Peyer's patch (tissue), 4 donors: ENCODE measurements around the gene COMTD1. TPM values are rescaled to one million over a fixed set of nuclear protein-coding genes. Genes with fewer than 3 reads are reported as not detected.
"Not testable (repeated sequence)": the region's sequence is repeated elsewhere in the genome, so short reads cannot be mapped to it uniquely, and the experiment has no call there.

ENCODE experiments used
- DNase-seq, 3 donors: peaks; one replicate each; pipeline ENCODE4 v3.0.0-alpha.2; 2017 to 2019
- H3K27ac ChIP-seq, 4 donors: fragments of 200-600 bp; sonication (generic); one replicate each; pipeline ENCODE4 v1.5.1; 2016 to 2019
- H3K27me3 ChIP-seq, 2 donors: fragments of 200-600 bp; sonication (generic); one replicate each; pipeline ENCODE4 v1.5.1; 2019
- H3K36me3 ChIP-seq, 3 donors: fragments of 200-600 bp; sonication (generic); one replicate each; pipeline ENCODE4 v1.5.1; 2016 to 2019
- H3K4me1 ChIP-seq, 4 donors: fragments of 200-600 bp; sonication (generic); one replicate each; pipeline ENCODE4 v1.5.1; 2016 to 2019
- H3K4me3 ChIP-seq, 4 donors: fragments of 200-600 bp; sonication (generic); 1 replicate in 3 of 4; 2 replicates in 1 of 4; pipeline ENCODE4 v1.5.1; 2016 to 2019; ENCODE audit warnings: mild to moderate bottlenecking in 1 of 4
- H3K9me3 ChIP-seq, 4 donors: fragments of 200-600 bp; sonication (generic); one replicate each; pipeline ENCODE4 v1.5.1; 2016 to 2019; ENCODE audit warnings: mild to moderate bottlenecking in 1 of 4
- CTCF ChIP-seq, 6 experiments: fragments of 450-650 bp in 4 of 6; fragments of 200-600 bp in 2 of 6; sonication (generic) in 1 of 6; IDR thresholded peaks; one replicate each; pipeline ENCODE4 v1.5.1; 2017 to 2019; ENCODE audit warnings: antibody characterized with exemption in 6 of 6, mild to moderate bottlenecking in 3 of 6, moderate library complexity in 1 of 6
- POLR2A ChIP-seq, 2 donors: fragments of 450-650 bp; IDR thresholded peaks; one replicate each; pipeline ENCODE4 v1.5.1; 2017; ENCODE audit warnings: antibody characterized with exemption in 2 of 2, mild to moderate bottlenecking in 2 of 2, moderate library complexity in 2 of 2
- total RNA-seq, 4 donors: library from RNA; depleted of rRNA; stranded (reverse); fragments of >200 nt; gene quantifications; one replicate each; pipeline ENCODE4 v1.1.0, GENCODE V29; 2016

Gene COMTD1
- total RNA-seq, 4 donors from 2014 or later = 86.6 to 205 (median 147) TPM

GRCh38 chr10:75202321-75203045 lies 33.3 kb downstream of the COMTD1 start:
- Histone ChIP-seq H3K27ac (peak overlapping the region in 3 of 4 donors; percentile 63 to 82 (median 79)), H3K4me1 (peaks cover 0 to 21% (median 2%) of the 10 kb centered on the region in 4 donors)
- DNase-seq = peak in 2 of 3 donors; percentile 73 to 75

GRCh38 chr10:75201793-75202307 lies 33.9 kb downstream of the COMTD1 start:
- DNase-seq = peak in 2 of 3 donors; percentile 78 to 84
- H3K27me3 ChIP-seq = no peaks in the 10 kb centered on the region
- TF ChIP-seq CTCF (IDR thresholded peaks at IDR 0.05) (no peak), POLR2A (IDR thresholded peaks at IDR 0.05) (peak; percentile 36 to 72)
- peaks cover 0 to 21% (median 2%) of the 10 kb centered on the region in 4 donors for H3K4me1 ChIP-seq
- no peaks in the 10 kb centered on the region for H3K36me3 ChIP-seq
- peak overlapping the region in 3 of 4 donors; percentile 63 to 82 (median 79) for H3K27ac ChIP-seq
- H3K9me3 ChIP-seq = no peaks in the 10 kb centered on the region
- peak overlapping the region in 2 of 4 donors; percentile 23 to 25 for H3K4me3 ChIP-seq

More at GRCh38 chr10:75202321-75203045, 33.3 kb downstream of the COMTD1 start:
- H3K9me3 ChIP-seq = no peaks in the 10 kb centered on the region
- H3K4me3 ChIP-seq = no peak overlapping the region
- H3K36me3 ChIP-seq = no peaks in the 10 kb centered on the region
- TF ChIP-seq CTCF (IDR thresholded peaks at IDR 0.05) = no peak
- peak in 1 of 2 donors; percentile 26 for TF ChIP-seq POLR2A (IDR thresholded peaks at IDR 0.05)
- no peaks in the 10 kb centered on the region for H3K27me3 ChIP-seq

GRCh38 chr10:75199949-75200348 lies 35.8 kb downstream of the COMTD1 start:
- not testable (repeated sequence) for H3K36me3 ChIP-seq, DNase-seq, H3K27me3 ChIP-seq, H3K9me3 ChIP-seq, H3K27ac ChIP-seq, H3K4me3 ChIP-seq
- peaks cover 0 to 21% (median 2%) of the 10 kb centered on the region in 4 donors for H3K4me1 ChIP-seq

- TF ChIP-seq CTCF (IDR thresholded peaks at IDR 0.05) (no peak), POLR2A (IDR thresholded peaks at IDR 0.05) (no peak)
- H3K36me3 ChIP-seq = no peaks in the 10 kb centered on the region
- no peak overlapping the region for H3K4me3 ChIP-seq
- no peaks in the 10 kb centered on the region for H3K27me3 ChIP-seq
- DNase-seq = peak in 1 of 3 donors; percentile 29
- no peaks in the 10 kb centered on the region for H3K9me3 ChIP-seq
- no peak overlapping the region for H3K27ac ChIP-seq
- peaks cover 0 to 25% (median 2%) of the 10 kb centered on the region in 4 donors for H3K4me1 ChIP-seq
Measured at GRCh38 chr10:75197906-75198305, 37.9 kb downstream of the COMTD1 start.

- no peaks in the 10 kb centered on the region for H3K27me3 ChIP-seq
- TF ChIP-seq CTCF (IDR thresholded peaks at IDR 0.05) (no peak), POLR2A (IDR thresholded peaks at IDR 0.05) (no peak)
- no peak overlapping the region for H3K27ac ChIP-seq
- no peak overlapping the region for H3K4me3 ChIP-seq
- no peak for DNase-seq
- H3K4me1 ChIP-seq = peaks cover 0 to 26% (median 0%) of the 10 kb centered on the region in 4 donors
- H3K9me3 ChIP-seq = no peaks in the 10 kb centered on the region
- no peaks in the 10 kb centered on the region for H3K36me3 ChIP-seq
Measured at GRCh38 chr10:75197066-75197465, 38.7 kb downstream of the COMTD1 start.
